ENCODE results near the gene CCZ1B.
"Not testable (repeated sequence)": the region's sequence is repeated elsewhere in the genome, so short reads cannot be mapped to it uniquely, and the experiment has no call there.

- TF ChIP-seq POLR2AphosphoS5 (IDR thresholded peaks at IDR 0.05); SMC3 (conservative IDR thresholded peaks at IDR 0.05; ENCODE audit: poor library complexity); TAF1 (IDR thresholded peaks at IDR 0.05; ENCODE audit: low read depth); REST (IDR thresholded peaks at IDR 0.05; ENCODE audit: borderline replicate concordance); RAD21 (conservative IDR thresholded peaks at IDR 0.05); MXI1 (conservative IDR thresholded peaks at IDR 0.05; ENCODE audit: poor library complexity, severe bottlenecking): not testable (repeated sequence)
- TF ChIP-seq, protein P1, sequence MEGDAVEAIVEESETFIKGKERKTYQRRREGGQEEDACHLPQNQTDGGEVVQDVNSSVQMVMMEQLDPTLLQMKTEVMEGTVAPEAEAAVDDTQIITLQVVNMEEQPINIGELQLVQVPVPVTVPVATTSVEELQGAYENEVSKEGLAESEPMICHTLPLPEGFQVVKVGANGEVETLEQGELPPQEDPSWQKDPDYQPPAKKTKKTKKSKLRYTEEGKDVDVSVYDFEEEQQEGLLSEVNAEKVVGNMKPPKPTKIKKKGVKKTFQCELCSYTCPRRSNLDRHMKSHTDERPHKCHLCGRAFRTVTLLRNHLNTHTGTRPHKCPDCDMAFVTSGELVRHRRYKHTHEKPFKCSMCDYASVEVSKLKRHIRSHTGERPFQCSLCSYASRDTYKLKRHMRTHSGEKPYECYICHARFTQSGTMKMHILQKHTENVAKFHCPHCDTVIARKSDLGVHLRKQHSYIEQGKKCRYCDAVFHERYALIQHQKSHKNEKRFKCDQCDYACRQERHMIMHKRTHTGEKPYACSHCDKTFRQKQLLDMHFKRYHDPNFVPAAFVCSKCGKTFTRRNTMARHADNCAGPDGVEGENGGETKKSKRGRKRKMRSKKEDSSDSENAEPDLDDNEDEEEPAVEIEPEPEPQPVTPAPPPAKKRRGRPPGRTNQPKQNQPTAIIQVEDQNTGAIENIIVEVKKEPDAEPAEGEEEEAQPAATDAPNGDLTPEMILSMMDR (IDR thresholded peaks at IDR 0.05; ENCODE audit: poor library complexity, severe bottlenecking) = not testable (repeated sequence)
Measured at GRCh38 chr7:6815470-6815869, 10.6 kb downstream of the CCZ1B start.

Data from neural cell (in vitro differentiated cells).